PC-3 (cell line): Measurements from ENCODE around the gene CANX.
"Not testable (repeated sequence)": the region's sequence is repeated elsewhere in the genome, so short reads cannot be mapped to it uniquely, and the experiment has no call there.

Experiments used
- EZH2 ChIP-seq: fragments of 300-600 bp; sonication (generic); IDR thresholded peaks from one replicate; pipeline ENCODE4 v1.6.1; 2017; ENCODE audit warnings: antibody characterized with exemption, mild to moderate bottlenecking, low read length; ENCODE audit not compliant: unreplicated experiment
- TF ChIP-seq, protein P1 (sequence below): fragments of 300-600 bp; sonication (generic); conservative IDR thresholded peaks from 2 replicates; pipeline ENCODE4 v1.5.1; 2017; ENCODE audit warnings: antibody characterized with exemption, low read depth, mild to moderate bottlenecking, low read length

DNA sequence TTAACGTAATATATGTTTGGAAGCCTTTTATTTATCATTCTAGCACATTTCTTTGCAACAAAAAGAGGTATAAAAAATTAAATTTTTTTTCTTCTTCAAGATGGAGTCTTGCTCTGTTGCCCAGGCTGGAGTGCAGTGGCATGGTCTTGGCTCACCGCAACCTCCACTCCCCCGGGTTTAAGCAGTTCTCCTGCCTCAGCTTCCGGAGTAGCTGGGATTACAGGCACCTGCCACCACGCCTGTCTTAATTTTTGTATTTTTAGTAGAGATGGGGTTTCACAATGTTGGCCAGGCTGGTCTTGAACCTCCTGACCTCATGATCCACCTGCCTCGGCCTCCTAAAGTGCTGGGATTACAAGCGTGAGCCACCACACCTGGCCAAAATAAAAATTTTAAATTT lies 45.3 kb downstream of the CANX start:
- TF ChIP-seq, protein P1, sequence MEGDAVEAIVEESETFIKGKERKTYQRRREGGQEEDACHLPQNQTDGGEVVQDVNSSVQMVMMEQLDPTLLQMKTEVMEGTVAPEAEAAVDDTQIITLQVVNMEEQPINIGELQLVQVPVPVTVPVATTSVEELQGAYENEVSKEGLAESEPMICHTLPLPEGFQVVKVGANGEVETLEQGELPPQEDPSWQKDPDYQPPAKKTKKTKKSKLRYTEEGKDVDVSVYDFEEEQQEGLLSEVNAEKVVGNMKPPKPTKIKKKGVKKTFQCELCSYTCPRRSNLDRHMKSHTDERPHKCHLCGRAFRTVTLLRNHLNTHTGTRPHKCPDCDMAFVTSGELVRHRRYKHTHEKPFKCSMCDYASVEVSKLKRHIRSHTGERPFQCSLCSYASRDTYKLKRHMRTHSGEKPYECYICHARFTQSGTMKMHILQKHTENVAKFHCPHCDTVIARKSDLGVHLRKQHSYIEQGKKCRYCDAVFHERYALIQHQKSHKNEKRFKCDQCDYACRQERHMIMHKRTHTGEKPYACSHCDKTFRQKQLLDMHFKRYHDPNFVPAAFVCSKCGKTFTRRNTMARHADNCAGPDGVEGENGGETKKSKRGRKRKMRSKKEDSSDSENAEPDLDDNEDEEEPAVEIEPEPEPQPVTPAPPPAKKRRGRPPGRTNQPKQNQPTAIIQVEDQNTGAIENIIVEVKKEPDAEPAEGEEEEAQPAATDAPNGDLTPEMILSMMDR = not testable (repeated sequence)
- not testable (repeated sequence) for TF ChIP-seq EZH2
